Eye (tissue), 1 donor: ENCODE data around the gene WDFY1.

Source experiments
- DNase-seq: peaks from one replicate; pipeline ENCODE4 v3.0.0-alpha.2; 2015

WDFY1 gene, protein sequence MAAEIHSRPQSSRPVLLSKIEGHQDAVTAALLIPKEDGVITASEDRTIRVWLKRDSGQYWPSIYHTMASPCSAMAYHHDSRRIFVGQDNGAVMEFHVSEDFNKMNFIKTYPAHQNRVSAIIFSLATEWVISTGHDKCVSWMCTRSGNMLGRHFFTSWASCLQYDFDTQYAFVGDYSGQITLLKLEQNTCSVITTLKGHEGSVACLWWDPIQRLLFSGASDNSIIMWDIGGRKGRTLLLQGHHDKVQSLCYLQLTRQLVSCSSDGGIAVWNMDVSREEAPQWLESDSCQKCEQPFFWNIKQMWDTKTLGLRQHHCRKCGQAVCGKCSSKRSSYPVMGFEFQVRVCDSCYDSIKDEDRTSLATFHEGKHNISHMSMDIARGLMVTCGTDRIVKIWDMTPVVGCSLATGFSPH

DNA sequence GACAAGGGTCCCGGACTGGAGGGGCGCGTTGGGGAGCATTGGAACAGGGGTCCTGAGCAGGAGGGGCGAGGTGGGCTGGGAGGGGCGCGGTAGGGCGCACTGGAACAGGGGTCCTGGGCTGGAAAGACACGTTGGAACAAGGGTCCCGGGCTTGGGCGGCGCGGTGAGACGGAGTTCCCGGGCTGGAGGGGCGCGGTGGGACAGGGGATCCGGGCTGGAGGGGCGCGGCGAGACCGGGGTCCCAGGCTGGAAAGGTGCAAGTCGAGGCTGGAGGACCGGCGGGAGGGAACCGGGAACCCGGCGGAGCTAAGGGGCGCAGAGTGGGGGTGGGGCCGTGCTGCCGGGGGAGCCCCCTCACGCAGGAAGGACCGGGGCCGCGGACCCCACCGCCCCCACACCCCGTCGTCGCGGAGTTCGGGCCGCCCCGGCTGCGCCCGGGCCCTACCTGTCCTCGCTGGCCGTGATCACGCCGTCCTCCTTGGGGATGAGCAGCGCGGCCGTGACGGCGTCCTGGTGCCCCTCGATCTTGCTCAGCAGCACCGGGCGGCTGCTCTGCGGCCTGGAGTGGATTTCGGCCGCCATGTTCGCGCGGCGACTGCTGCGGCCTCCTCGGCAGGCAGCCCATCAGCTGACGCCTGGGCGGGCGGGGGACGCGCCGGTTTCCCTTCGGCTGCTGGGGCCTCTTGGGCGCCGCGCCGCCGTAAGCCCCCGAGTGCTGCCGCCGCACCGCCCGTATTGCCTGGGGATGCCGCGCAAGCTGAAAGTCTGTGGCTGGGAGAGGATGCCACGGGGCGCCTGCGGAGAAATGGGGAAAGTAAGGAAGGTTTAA lies at the start of gene WDFY1:
TSS of gene WDFY1 (minus strand) at position 633 of the 829 bp plus-strand sequence. CDS start at position 582, 51 bp downstream.
- DNase-seq, result peak; percentile 95

DNA sequence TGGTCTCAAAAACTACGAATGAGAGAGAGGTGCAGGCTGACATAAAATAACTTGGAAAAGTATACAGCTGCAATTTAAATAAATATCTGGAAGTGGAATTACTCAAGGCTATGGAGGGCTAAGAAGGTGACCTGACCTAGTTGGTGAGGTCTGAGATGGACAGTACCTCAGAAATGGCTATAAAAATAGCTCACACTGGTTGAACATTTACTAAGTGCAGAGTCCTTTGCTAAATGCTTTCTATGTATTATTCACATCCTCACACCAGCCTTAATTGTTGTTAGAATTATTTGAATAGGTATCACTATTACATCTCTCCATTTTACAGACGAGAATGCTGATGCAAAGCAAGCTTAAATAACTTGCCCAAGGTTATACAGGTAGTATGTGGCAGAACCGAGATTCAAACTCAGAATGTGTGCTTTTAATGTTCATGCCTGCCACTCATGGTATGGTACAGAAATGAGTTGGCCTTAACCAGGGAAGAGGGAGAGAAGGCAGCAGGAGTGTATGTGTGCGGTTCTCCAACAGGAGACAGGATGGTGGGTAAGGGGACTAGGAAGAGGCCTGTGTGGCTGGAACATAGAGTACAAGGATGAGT lies 49.5 kb upstream of the WDFY1 start:
- no peak for DNase-seq

DNA sequence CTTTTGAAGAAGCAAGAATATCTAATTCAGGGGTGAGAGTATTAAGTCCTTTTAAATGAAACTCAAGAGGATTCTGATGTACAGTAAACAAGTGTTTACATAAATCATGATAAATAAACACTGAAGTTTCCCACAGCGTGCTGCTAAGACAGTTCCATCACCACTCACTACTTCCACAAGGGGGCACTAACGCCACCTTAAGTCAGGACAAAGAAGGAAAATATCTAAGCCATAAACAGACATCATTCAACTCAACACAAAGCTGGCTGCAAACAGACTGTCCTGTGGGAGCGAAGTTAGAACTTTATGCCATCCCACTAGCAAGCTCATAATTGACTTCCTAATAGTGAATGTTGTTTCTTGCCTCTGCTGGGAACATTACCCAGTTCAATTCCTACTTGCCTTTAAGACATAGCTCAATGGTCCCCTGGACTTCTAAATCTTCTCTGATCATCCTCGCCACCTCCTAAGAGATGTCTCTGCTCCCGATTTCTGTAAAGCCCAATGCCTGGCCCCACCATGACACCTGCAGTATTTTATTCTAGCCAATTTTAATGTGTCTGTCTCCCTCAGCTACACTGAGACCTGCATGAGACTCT lies 48.6 kb upstream of the WDFY1 start:
- peak; percentile 92 for DNase-seq

DNA sequence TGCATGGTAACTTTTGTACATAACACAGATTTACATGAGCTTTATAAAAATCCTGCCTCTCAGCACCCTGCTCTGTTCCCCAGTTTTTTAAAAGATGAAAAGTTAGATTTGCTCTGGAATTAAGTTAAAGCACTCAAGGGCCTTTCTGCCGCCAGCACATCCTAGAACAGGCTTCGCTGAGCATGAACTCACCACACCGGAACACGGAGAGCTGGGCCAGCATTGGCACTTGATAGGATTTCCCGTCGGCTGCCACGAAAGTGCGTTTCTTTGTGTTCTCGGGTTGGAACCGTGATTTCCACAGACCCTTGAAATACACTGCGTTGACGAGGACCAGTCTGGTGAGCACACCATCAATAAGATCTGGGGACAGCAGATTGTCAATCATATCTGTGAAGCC lies 46.5 kb upstream of the WDFY1 start:
- no peak for DNase-seq

DNA sequence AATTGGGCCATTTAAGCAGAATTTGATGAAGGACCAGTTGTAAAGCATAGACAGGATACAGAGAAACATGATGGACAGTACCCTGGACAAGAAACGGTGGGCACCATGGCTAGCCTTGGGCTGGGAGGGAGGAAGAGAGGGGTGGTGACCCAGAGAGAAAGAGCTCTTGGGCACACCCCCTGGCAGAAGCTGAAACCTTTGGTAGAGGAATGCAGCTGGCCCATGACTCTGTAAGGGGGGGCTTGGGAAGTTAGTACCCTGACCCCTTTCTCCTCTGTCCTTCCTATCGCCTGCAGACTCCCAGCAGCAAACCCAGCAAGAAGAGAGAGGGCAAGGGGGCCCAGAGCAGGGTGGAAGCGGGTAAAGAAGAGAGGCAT lies 44.7 kb upstream of the WDFY1 start:
- DNase-seq, result no peak

DNA sequence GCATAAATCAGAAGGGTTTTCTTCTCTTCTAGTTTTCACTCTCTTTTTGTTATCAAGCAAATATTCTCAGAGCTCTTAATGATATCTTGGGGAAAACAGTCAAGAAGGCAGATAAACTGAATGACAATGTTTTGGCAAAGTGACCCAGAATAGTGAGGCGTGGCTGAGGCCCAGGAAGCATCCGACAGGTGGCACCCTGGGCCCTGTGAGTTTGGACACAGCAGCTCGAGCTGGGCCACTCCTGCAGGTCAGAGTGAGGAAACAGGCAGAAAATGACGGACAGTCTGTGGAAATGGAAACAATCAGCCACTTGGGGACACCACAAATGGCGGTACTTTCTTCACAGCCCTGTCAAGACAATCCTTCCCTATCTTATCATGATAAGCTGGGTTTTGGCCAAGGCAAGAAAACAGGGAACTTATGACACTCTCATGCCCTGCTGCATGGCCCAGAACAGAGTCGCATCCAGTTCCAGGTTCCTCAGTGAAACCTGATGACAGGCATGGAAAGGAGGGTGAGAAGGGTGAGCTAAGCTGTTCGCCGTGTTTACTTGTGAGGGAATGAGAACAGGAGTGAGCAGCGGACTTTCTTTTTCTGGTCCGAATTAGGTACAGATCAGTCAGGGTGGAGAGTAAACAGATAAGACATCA lies 44.2 kb upstream of the WDFY1 start:
- DNase-seq, result no peak

DNA sequence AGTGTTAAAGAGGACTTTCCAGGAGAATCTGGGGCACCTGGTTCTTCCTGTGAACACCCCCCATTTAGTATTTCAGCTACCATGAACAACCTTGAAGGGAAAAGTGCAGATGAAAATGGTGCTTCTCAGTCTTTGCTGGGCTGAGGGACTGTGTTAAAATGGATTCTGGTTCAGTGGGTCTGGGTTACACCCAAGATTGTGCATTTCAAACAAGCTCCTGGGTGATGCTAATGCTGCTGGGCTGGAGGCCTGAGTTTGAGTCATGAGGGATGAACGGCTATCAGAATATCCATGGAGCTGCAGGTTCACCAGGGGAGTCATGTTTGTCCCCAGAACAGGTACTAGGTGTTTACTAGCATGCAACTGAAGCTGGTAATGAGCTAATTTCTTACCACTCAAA lies 36.1 kb upstream of the WDFY1 start:
- DNase-seq, result no peak

DNA sequence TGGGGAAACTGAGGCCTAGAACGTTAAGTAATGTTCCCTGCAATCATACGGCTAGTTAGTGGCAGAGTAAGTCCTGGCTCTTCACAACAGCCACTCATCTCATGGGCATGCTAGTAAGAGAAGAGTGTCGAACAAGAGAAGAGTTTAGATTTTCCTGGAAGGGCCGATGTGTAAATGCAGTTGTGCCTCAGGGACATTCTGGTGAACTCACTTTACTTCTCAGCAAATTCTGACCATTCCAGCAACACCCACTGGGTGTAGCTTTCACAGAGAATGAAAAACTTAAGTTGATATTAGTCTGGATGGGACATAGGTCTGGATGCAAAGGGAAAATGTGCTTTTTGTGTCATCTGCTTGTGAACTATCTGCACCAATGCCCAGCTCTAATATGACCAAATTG lies 35.7 kb upstream of the WDFY1 start:
- no peak for DNase-seq

DNA sequence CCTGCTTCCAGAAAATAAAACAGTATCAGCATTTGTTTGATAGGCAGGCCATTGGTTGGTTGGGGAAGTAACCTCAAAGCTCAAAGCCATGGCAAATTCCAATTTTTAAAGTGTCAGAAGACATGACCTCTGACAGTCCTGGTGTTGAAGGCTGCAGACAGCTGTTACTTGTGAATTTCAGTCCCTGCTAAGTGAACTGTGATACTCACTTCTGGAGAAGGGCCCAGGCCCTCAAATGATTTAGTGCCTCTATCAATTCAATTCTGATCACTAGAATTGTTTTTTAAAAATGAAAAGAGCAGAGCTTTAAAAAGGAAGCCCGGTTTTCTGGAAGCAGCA lies 35.2 kb upstream of the WDFY1 start:
- DNase-seq, result no peak

DNA sequence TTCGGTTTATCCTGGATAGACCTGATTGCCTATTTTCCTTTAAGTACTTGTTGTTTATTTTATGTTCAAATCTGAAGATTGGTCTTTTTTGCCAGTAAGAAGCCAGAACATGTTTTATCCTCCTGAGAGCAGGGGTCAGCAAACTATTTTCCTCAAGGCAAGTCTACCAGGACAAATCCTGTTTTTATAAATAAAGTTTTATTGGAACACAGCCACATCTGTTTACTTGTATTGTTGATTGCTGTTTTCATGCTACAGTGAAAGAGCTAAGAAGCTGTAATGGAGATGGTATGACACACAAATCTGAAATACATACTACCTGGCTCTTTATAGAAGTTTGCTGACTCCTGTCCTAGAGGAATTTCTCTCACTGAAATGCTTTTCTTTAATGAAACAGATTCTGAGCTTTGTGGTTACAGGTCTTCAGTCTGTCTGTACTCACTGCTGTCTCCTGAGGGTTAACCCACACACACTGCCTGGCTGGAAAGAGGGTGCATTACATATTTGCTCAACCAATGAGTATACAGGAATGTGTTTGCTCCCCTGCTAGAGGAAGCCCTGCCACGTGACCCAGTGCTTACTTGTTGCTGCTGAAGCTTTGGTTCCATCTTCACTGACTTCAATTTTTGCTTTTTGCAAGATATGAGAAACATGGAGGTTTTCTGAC lies 34.7 kb upstream of the WDFY1 start:
- DNase-seq, result no peak

DNA sequence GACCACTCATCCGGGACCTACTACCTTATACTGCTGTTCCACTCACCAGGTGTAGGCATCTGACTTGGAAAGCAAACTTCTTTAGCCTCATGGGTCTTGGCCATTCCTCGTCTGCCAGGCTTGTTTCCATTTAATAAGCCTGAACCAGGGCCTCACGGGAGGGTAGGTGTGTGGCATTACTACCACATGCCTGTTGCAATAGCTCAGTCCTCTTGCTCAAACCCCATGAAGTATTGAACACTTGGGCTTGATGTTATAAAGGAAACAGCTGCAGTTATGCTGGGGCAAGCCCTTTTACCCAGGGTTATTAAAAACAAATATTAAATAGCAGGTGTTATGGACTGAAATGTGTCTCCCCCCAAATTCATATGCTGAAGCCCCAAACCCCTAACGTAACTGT lies 33.3 kb upstream of the WDFY1 start:
- DNase-seq, result no peak

DNA sequence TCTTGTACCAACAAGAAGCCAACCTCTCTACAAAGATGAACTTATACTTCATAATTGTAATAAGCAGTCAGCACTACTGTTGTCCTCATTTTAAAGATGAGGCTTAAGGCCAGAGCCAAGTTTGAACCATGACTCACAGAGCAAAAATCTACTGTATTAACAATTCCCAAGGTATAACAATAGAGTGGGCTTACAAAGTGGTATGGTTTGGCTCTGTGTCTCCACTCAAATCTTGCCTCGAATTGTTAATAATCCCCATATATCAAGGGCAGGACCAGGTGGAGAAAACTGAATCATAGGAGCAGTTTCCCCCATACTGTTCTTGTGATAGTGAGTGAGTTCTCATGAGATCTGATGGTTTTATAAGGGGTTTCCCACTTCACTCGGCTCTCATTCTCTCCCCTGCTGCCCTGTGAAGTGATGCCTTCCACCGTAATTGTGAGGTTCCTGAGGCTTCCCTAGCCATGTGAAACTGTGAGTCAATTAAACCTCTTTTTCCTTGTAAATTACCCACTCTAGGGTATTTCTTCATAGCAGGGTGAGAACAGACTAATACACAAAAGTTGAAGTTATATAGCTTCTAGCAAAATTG lies 31.6 kb upstream of the WDFY1 start:
- DNase-seq, result no peak

DNA sequence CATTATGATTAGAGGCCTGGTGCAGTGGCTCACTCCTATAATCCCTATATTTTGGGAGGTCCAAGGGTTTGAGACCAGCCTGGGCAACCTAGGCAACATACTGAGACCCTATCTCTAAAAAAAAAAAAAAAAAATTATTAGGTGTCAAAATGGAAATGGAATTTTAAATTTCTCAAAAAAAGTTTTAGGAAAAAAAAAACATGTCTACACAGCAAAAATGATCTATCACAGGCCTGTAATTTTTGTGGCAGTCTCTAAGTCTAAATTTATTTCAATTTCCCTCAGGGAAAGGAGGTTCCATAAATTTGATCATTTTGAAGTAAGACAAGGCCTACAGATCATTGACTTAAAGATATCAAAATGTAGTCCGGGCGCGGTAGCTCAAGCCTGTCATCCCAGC lies 28.5 kb upstream of the WDFY1 start:
- no peak for DNase-seq

DNA sequence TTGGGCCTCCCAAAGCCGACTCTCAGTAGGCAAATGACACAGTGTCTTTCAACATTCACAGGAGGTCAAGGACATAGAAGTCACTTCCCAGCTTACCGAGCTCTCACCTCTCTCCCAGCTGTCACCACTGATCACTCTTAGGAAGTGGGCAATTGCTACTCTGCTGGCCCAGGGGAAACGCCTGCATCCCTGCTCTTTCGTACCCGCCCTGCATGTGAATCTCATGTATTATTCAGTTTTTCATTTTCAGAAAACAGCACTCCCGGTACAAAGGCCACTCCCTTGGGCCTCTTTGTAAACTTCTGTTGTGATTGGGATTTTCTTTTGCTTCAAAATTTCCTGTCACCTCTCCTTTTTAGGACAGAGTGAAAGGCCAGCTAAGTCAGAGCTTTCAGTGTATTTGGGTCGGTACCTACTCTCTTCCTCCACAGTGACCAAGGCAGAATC lies 27.5 kb upstream of the WDFY1 start:
- peak; percentile 75 for DNase-seq

DNA sequence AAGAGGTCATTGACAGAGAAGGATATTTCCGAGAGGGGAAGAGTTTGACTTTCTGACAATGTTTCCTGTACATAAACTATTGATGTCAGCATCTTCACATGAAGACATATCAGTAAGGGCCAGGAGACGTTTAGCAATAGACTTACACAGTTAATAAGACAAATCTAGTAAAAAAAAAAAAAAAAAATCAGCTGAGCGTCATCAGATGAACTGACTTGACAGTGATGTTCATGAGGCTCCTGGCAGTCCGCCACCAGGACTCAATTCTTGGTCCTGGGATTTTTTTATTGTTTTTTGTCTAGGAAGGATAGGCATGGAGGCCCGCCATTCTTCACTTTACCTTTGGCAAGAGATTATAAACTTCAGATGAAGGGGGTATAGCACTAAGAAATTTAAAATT lies 26.6 kb upstream of the WDFY1 start:
- DNase-seq, result no peak

DNA sequence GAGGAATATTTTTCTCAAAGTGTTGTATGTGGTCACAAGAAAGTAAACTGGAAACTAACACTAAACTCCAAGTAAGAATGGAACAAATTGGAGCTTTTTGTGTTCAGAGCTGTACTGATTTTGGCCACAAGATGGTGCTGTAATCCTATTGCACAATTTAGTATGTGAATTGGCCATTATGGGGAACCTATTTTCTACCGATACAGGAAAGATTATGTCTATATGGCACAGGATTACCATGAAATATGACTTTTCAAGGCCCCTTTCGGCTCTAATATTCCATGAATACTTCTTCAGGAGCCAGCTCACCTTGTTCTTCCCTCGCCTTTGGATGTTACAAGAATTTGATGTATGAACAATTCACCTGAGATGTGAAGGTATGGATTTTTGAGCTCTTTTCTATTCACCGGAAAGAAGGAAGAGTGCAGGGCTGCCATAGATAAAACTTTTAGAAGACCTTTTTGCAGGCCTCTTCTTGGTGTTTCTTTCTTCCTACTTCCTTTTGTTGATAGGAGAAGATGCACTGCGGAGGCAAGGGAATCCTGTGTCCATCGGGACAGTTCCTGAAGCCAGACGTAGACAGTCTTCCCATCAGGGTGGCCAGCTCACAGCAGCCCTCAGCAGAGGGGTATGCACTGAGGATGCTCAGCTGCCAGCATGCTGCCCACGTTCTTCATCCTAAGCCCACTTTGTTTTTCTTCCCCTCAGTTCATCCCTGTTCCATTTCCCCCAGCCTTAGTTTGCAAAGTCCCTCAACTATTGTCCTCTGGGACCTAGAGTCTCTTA lies 25.4 kb upstream of the WDFY1 start:
- DNase-seq, result peak; percentile 90

DNA sequence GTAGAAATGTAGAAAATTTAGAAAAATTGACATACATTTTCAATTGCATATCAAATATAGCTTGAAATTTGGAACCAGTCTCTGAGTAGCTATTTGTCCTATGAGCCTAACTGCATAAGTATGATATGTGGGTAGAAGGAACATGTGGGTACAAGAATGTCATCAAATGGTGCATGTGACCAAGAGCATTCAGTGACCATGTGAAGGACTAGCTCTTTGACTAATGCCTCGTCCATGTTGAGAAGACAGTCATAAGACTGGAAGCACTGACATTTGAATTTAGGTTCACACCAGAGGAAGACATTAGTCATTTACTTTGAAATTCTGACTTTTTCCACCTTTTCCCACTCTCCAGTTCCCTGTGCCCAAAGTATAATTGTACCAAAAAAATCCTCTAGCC lies 24.7 kb upstream of the WDFY1 start:
- DNase-seq, result no peak

DNA sequence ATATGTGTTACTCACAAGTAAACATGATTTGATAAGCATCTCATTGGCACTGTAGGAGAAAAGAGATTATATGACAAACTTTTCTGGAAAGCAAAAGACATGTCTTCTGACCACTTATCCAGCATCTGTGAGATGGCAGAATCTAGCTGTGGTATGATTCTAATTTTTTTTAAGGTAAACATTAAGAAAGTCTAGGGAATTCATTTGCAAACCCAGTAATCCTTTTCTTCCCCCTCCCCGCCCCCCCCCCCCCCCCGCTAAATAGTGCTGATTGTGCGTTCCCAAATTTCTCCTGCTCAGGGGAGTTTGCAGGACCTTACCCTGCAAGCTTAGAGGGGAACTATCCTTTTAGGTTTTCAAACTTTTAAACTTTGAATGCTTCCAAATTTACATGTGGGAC lies 24.2 kb upstream of the WDFY1 start:
- DNase-seq, result no peak

DNA sequence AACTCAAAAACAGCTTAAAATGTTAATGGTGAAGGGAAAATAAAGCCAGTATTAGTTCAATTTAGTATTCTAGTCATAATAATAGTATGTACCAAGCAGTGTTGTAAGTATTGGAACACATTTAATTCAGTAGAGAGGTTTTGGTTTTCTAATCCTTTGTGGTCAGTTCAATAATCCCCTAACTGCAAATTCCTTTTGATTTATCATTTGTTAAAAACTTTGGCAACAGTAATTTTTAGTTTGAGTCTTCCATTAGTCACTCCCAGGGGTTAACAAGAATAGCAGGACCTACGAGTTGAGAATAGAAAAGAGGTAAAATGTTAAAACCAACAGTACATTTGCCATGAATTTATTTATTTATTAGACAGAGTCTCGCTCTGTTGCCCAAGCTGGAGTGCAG lies 22.8 kb upstream of the WDFY1 start:
- no peak for DNase-seq

DNA sequence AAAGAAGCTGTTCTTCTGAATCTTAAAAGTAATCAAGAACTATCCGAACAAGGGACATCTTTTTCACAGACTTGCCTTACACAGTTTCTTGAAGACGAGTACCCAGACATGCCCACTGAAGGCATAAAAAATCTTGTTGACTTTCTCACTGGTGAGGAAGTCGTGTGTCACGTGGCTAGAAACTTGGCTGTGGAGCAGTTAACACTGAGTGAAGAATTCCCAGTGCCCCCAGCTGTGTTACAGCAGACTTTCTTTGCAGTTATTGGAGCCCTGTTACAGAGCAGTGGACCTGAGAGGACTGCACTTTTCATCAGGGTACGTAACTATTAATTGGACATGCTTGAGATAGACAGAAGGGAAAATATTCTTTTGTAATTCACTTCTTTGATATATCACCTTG lies 14.6 kb upstream of the WDFY1 start:
- no peak for DNase-seq
